ENCODE data around the gene FNDC5. TPM values are rescaled to one million over a fixed set of nuclear protein-coding genes. Genes with fewer than 3 reads are reported as not detected.

Gene FNDC5
- total RNA-seq, 1 donor from 2014 or later = not detected

- no peak for FAIRE-seq
- Histone ChIP-seq H3K4me3 (ENCODE audit: low read depth, low read length) (no peak overlapping the region), H3K27me3 (ENCODE audit: control insufficient read depth, insufficient read depth, low read length) (peaks cover 13% of the 10 kb centered on the region), H3K36me3 (ENCODE audit: control insufficient read depth, insufficient read depth, low read length) (no peaks in the 10 kb centered on the region)
- no peak for TF ChIP-seq CTCF (IDR thresholded peaks at IDR 0.05; ENCODE audit: insufficient read depth, low read length, severe bottlenecking)
- no peak for DNase-seq (ENCODE audit: low read depth)
Measured at GRCh38 chr1:32884032-32884372, 13.3 kb upstream of the FNDC5 start.

GRCh38 chr1:32883338-32884031 is 12.8 kb upstream of the FNDC5 start:
- Histone ChIP-seq H3K36me3 (ENCODE audit: control insufficient read depth, insufficient read depth, low read length) (no peaks in the 10 kb centered on the region), H3K27me3 (ENCODE audit: control insufficient read depth, insufficient read depth, low read length) (peaks cover 13% of the 10 kb centered on the region), H3K4me3 (ENCODE audit: low read depth, low read length) (no peak overlapping the region)
- no peak for TF ChIP-seq CTCF (IDR thresholded peaks at IDR 0.05; ENCODE audit: insufficient read depth, low read length, severe bottlenecking)
- no peak for FAIRE-seq
- no peak for DNase-seq (ENCODE audit: low read depth)

GRCh38 chr1:32881871-32882850 is 11.4 kb upstream of the FNDC5 start:
- peaks cover 13% of the 10 kb centered on the region for H3K27me3 ChIP-seq (ENCODE audit: control insufficient read depth, insufficient read depth, low read length)
- TF ChIP-seq CTCF (IDR thresholded peaks at IDR 0.05; ENCODE audit: insufficient read depth, low read length, severe bottlenecking) = no peak
- DNase-seq (ENCODE audit: low read depth) = no peak
- no peak for FAIRE-seq
- no peak overlapping the region for H3K4me3 ChIP-seq (ENCODE audit: low read depth, low read length)
- no peaks in the 10 kb centered on the region for H3K36me3 ChIP-seq (ENCODE audit: control insufficient read depth, insufficient read depth, low read length)

GRCh38 chr1:32881291-32881690 is 10.6 kb upstream of the FNDC5 start:
- Histone ChIP-seq H3K36me3 (ENCODE audit: control insufficient read depth, insufficient read depth, low read length) (no peaks in the 10 kb centered on the region), H3K4me3 (ENCODE audit: low read depth, low read length) (no peak overlapping the region), H3K27me3 (ENCODE audit: control insufficient read depth, insufficient read depth, low read length) (peaks cover 11% of the 10 kb centered on the region)
- no peak for DNase-seq (ENCODE audit: low read depth)
- no peak for TF ChIP-seq CTCF (IDR thresholded peaks at IDR 0.05; ENCODE audit: insufficient read depth, low read length, severe bottlenecking)
- no peak for FAIRE-seq

- no peak for FAIRE-seq
- H3K4me3 ChIP-seq (ENCODE audit: low read depth, low read length) = no peak overlapping the region
Measured at GRCh38 chr1:32878637-32879041, 7.9 kb upstream of the FNDC5 start.

More at GRCh38 chr1:32878637-32879041, 7.9 kb upstream of the FNDC5 start:
- Histone ChIP-seq H3K36me3 (ENCODE audit: control insufficient read depth, insufficient read depth, low read length) (no peaks in the 10 kb centered on the region), H3K27me3 (ENCODE audit: control insufficient read depth, insufficient read depth, low read length) (no peaks in the 10 kb centered on the region)
- no peak for DNase-seq (ENCODE audit: low read depth)
- TF ChIP-seq CTCF (IDR thresholded peaks at IDR 0.05; ENCODE audit: insufficient read depth, low read length, severe bottlenecking) = no peak
